ENCODE results near the gene DPF3. TPM values are rescaled to one million over a fixed set of nuclear protein-coding genes. Genes with fewer than 3 reads are reported as not detected.

Gene DPF3
- total RNA-seq, 4 donors from 2014 or later: 0.19 to 3.8 (median 0.58) TPM

DNA sequence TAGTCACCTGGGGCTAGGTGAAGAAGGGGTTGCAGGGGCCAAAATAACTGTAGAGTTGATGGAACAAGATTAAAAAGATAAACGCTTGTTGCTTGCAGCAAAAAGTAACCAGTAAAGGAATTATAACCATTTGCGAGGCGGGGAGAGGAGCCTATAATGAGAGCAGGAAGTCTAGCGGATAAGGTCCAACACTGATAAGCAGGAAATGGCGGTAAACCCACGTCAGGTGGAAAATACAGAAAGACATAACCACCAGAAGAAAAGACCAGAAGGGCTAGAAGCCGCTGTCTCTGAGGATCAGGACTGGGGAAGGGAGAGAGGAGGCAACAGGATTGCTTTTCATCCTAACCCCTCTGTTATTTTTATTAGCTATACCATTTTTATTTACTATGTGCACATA lies 303.3 kb downstream of the DPF3 start:
- TF ChIP-seq, protein P1, sequence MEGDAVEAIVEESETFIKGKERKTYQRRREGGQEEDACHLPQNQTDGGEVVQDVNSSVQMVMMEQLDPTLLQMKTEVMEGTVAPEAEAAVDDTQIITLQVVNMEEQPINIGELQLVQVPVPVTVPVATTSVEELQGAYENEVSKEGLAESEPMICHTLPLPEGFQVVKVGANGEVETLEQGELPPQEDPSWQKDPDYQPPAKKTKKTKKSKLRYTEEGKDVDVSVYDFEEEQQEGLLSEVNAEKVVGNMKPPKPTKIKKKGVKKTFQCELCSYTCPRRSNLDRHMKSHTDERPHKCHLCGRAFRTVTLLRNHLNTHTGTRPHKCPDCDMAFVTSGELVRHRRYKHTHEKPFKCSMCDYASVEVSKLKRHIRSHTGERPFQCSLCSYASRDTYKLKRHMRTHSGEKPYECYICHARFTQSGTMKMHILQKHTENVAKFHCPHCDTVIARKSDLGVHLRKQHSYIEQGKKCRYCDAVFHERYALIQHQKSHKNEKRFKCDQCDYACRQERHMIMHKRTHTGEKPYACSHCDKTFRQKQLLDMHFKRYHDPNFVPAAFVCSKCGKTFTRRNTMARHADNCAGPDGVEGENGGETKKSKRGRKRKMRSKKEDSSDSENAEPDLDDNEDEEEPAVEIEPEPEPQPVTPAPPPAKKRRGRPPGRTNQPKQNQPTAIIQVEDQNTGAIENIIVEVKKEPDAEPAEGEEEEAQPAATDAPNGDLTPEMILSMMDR (IDR thresholded peaks at IDR 0.05): no peak
- DNase-seq (ENCODE audit: low spot score) (no peak), ATAC-seq (ENCODE audit: low FRiP score) (no peak)

DNA sequence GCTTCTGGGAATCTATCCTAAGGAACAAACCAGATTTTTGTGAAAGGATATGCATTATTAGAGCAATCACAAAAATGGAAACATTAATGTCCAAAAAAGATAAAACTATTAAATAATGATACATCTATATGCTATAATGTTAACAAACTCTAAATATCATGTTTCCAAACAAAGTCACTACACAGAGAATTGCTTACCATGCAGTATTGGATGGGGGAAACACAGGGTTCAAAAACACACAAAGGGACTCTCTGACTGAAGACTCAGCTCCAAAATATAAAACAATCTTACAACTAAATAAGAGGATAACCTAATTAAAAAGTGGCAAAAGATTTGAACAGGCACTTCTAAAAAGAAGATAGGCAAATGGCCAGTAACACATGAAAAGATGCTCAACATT lies 304.2 kb downstream of the DPF3 start:
- TF ChIP-seq, protein P1 (IDR thresholded peaks at IDR 0.05): no peak

DNA sequence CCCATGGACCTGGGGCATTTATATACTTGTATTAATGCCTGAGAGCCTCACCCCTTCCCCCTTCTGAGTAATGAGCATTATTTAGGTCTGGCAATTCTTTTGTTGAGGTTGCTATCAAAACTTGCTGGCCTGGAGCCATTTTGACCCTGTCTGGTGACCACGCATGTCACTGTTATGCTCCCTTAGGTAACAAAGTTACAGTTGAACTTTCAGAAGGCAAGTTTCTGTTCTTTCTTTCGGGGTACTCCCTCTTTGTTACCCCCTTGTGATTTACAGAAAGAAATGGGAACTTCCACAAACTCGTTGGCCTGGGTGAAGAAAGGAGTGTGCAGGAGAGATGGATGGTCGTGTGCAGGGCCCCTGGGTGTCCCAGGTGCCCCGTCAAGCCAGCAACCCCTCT lies 305.4 kb downstream of the DPF3 start:
- TF ChIP-seq, protein P1 (IDR thresholded peaks at IDR 0.05): no peak
- no peak for DNase-seq (ENCODE audit: low spot score)
- ATAC-seq (ENCODE audit: low FRiP score): no peak

More for the DNA sequence above, 304.2 kb downstream of the DPF3 start:
- no peak for ATAC-seq (ENCODE audit: low FRiP score)
- no peak for DNase-seq (ENCODE audit: low spot score)

DNA sequence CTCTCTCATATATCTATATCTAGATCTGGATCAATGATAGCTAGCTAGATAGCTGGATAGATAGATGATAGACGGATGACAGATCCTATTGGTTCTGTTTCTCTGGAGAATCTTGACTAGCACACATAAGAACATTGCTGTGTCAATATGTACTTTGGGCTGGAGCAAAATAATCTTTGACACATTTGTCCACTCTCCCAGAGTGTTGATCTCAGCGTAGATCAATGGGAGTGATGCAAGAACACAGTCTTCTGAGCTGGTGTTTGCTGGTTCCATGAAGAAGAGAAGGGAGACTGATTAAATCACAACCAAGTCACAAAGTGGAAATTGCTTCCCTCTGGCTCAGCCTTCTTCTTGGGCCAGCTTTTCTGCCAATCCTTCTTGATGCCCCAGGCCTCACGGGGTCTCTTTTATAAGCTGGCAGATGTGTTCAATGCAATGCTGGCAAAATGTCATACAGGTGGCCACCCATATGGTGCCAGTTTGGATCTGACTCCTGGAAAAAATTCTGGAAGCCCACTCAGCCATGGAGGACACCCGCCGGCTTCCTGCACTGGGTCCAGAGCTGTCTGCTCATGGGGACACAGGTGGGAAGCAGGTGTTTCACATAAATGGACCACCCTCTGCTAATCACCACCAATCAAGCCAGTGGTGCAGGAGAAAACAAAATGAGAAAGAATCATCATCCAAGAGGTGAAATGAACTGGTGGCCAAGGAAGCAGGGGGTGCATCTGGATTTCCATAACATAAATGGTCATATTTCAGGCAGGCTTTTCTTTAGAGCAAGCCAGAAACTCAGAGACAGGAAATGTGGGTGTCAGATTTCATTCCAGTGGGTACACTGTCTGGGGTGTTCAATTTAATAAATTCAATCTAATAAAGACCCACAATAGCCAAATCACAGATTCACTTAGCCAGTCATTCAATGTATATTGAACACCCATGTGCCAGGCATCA lies 310.3 kb downstream of the DPF3 start:
- ATAC-seq (ENCODE audit: low FRiP score) (no peak), DNase-seq (ENCODE audit: low spot score) (no peak)
- TF ChIP-seq, protein P1 (IDR thresholded peaks at IDR 0.05): no peak

DNA sequence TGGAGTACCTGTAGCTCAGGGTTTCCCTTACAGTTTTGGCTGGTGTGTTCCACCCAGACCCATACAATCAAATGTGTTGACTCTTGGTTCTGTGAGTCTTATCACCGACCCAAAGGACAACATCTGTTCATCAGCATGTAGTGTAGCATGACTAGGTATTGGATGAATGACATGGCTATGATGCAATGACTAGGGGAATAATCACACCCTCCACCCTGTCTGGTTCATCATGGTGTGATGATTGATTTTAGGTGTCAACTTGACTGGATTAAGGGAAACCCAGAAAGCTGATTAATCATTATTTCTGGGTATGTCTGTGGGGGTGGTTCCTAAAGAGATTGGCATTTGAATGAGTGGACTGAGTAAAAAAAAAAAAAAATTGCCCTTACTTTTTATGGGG lies 311.3 kb downstream of the DPF3 start:
- ATAC-seq (ENCODE audit: low FRiP score): no peak
- TF ChIP-seq, protein P1 (IDR thresholded peaks at IDR 0.05): no peak
- no peak for DNase-seq (ENCODE audit: low spot score)

DNA sequence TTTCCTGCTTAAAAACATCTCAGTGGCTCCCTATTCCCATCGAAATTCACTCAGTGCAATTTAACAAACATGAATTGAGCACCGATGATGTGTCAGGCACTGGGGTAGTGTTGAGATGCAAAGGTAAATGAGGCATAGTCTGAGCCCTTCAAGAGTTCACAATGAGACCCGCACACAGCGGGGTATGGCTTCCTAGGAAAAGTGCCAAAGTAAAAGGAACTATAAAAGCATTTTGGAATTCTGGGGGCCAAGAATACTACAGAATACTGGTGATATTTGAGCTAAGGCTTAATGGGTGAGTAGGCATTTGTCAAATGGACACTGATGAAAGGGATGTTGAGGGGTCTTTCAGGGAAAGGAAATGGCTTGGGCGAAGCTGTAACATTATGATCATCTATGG lies 315.4 kb downstream of the DPF3 start:
- ATAC-seq (ENCODE audit: low FRiP score): no peak
- TF ChIP-seq, protein P1 (IDR thresholded peaks at IDR 0.05): no peak
- DNase-seq (ENCODE audit: low spot score): no peak

DNA sequence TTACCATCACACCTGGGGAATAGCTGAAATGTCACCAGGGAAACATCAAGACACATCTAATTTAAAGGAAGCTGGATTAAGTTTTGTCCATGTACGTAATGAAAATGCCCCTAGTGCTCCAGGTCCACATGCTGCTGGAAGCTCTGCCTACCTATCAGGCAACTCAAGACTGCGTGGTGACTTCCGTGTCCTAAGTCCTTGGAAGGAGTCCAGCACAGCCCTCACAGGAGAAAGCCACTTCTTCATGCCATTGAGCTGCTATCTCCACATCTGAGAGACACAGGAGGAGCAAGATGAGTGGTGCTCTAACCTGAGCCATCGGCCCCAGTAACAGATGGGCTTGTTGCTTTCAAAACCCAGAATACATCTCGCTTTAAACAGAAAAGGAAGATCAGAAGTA lies 316.4 kb downstream of the DPF3 start:
- ATAC-seq (ENCODE audit: low FRiP score) (no peak), DNase-seq (ENCODE audit: low spot score) (no peak)
- TF ChIP-seq, protein P1 (IDR thresholded peaks at IDR 0.05): no peak
